Epidermal melanocyte (primary cell): ENCODE measurements around the gene AXIN1.
"Not testable (repeated sequence)": the region's sequence is repeated elsewhere in the genome, so short reads cannot be mapped to it uniquely, and the experiment has no call there.

ENCODE experiments used
- DNase-seq: peaks from one replicate; pipeline ENCODE4 v3.0.0; 2011; ENCODE audit warnings: low spot score; ENCODE audit not compliant: insufficient read length

AXIN1 gene

GRCh38 chr16:267562-267961 is 85.0 kb downstream of the AXIN1 start:
- DNase-seq, result not testable (repeated sequence)

GRCh38 chr16:266258-267164 is 86.0 kb downstream of the AXIN1 start:
- DNase-seq, result no peak

GRCh38 chr16:265711-266110 is 86.8 kb downstream of the AXIN1 start:
- DNase-seq, result no peak

- no peak for DNase-seq
Observed at GRCh38 chr16:265002-265529, 87.5 kb downstream of the AXIN1 start.

GRCh38 chr16:264440-264951 is 88.0 kb downstream of the AXIN1 start:
- DNase-seq, result no peak

- no peak for DNase-seq
Observed at GRCh38 chr16:263944-264343, 88.6 kb downstream of the AXIN1 start.

GRCh38 chr16:263182-263774 is 89.2 kb downstream of the AXIN1 start:
- no peak for DNase-seq

- DNase-seq, result no peak
Observed at GRCh38 chr16:262121-262745, 90.3 kb downstream of the AXIN1 start.

GRCh38 chr16:261031-261691 is 91.4 kb downstream of the AXIN1 start:
- no peak for DNase-seq

GRCh38 chr16:260326-260725 is 92.2 kb downstream of the AXIN1 start:
- DNase-seq, result no peak

GRCh38 chr16:259814-260253 is 92.7 kb downstream of the AXIN1 start:
- DNase-seq, result no peak

- no peak for DNase-seq
Observed at GRCh38 chr16:259226-259625, 93.3 kb downstream of the AXIN1 start.

- DNase-seq, result not testable (repeated sequence)
Observed at GRCh38 chr16:258091-258490, 94.4 kb downstream of the AXIN1 start.

GRCh38 chr16:255183-255582 is 97.3 kb downstream of the AXIN1 start:
- no peak for DNase-seq

GRCh38 chr16:254461-254860 is 98.1 kb downstream of the AXIN1 start:
- no peak for DNase-seq

GRCh38 chr16:253833-254232 is 98.7 kb downstream of the AXIN1 start:
- DNase-seq, result no peak

- no peak for DNase-seq
Observed at GRCh38 chr16:252366-253337, 99.9 kb downstream of the AXIN1 start.

- DNase-seq, result no peak
Observed at GRCh38 chr16:249431-249830, 103.1 kb downstream of the AXIN1 start.

- DNase-seq, result no peak
Observed at GRCh38 chr16:247027-247426, 105.5 kb downstream of the AXIN1 start.

GRCh38 chr16:245105-245504 is 107.4 kb downstream of the AXIN1 start:
- no peak for DNase-seq
